Vagina (tissue), 2 donors: Measurements from ENCODE around the gene ZMYND10.

Experiments used
- POLR2A ChIP-seq, 2 donors: fragments of 450-650 bp; IDR thresholded peaks; one replicate each; pipeline ENCODE4 v1.6.1; 2017; ENCODE audit warnings: antibody characterized with exemption in 2 of 2, mild to moderate bottlenecking in 2 of 2, moderate library complexity in 2 of 2
- POLR2AphosphoS5 ChIP-seq, 2 donors: sonication (generic); formaldehyde crosslinking; IDR thresholded peaks; one replicate each; pipeline ENCODE4 v1.9.0; 2017; ENCODE audit warnings: antibody characterized with exemption in 2 of 2, mild to moderate bottlenecking in 2 of 2, low read depth in 1 of 2; ENCODE audit not compliant: insufficient read depth in 1 of 2

DNA sequence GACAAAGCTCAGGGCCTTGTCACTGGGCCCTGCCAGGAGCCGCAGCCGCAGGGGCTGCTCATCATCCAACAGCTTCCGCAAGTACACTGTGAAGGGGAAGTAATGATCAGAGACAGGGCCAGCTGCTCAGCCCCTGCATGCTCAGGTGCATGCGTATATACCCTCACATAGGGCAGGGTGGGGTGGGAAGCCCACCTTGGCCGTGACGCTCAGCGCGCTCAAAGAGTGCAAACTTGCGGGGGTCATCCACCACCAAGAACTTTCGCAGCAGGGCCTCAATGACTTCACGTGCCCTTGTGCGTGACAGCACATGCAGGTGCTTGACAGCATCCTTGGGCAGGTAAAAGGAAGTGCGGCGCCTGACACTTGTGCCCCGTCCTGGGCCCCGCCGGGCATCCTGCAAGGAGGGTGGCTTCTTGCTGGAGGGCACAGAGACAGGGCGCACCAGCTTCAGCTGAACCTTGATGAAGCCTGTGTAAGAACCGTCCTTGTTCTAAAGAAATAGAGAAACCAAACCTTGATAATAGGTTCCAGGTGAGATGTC is 14.1 kb downstream of the ZMYND10 start:
- no peak for TF ChIP-seq POLR2A (IDR thresholded peaks at IDR 0.05)
- TF ChIP-seq POLR2AphosphoS5 (IDR thresholded peaks at IDR 0.05; ENCODE audit: insufficient read depth in 1 of 2, low read depth in 1 of 2), result no peak
